GM10266 (cell line): Measurements from ENCODE around the gene RAI1.

ENCODE experiments used
- DNase-seq: peaks from one replicate; pipeline ENCODE4 v3.0.0; 2012; ENCODE audit errors: extremely low spot score
- CTCF ChIP-seq: IDR thresholded peaks from 2 replicates; pipeline ENCODE4 v1.5.1; 2012; ENCODE audit warnings: mild to moderate bottlenecking, low read depth; ENCODE audit not compliant: control insufficient read depth, insufficient read depth; ENCODE audit errors: missing control alignments

Gene RAI1

GRCh38 chr17:17815436-17816200, 134.4 kb downstream of the RAI1 start:
- no peak for TF ChIP-seq CTCF
- DNase-seq: no peak

GRCh38 chr17:17816240-17816814, 135.1 kb downstream of the RAI1 start:
- no peak for TF ChIP-seq CTCF
- DNase-seq: no peak

- no peak for DNase-seq
- TF ChIP-seq CTCF: no peak
Measured at GRCh38 chr17:17816831-17817551, 135.7 kb downstream of the RAI1 start.

- no peak for TF ChIP-seq CTCF
- DNase-seq: no peak
Measured at GRCh38 chr17:17817552-17817947, 136.3 kb downstream of the RAI1 start.

- DNase-seq: peak; percentile 81
- TF ChIP-seq CTCF: no peak
Measured at GRCh38 chr17:17818088-17818526, 136.8 kb downstream of the RAI1 start.

GRCh38 chr17:17819111-17819510, 137.9 kb downstream of the RAI1 start:
- no peak for DNase-seq
- no peak for TF ChIP-seq CTCF

- DNase-seq: peak; percentile 93
Measured at GRCh38 chr17:17819561-17819995, 138.3 kb downstream of the RAI1 start.

More at GRCh38 chr17:17819561-17819995, 138.3 kb downstream of the RAI1 start:
- no peak for TF ChIP-seq CTCF
